GM08714 (cell line): Measurements from ENCODE around the gene HIGD1C.

Source experiments
- H3K4me3 ChIP-seq: fragments of 200-500 bp; sonication (Bioruptor generic); 2 replicates; pipeline ENCODE4 v1.5.1; 2014; ENCODE audit warnings: mild to moderate bottlenecking, low read length, inconsistent platforms
- ZNF274 ChIP-seq: IDR thresholded peaks from 2 replicates; pipeline ENCODE4 v1.6.1; 2012; ENCODE audit warnings: mild to moderate bottlenecking, low read depth, low read length

The HIGD1C gene

DNA sequence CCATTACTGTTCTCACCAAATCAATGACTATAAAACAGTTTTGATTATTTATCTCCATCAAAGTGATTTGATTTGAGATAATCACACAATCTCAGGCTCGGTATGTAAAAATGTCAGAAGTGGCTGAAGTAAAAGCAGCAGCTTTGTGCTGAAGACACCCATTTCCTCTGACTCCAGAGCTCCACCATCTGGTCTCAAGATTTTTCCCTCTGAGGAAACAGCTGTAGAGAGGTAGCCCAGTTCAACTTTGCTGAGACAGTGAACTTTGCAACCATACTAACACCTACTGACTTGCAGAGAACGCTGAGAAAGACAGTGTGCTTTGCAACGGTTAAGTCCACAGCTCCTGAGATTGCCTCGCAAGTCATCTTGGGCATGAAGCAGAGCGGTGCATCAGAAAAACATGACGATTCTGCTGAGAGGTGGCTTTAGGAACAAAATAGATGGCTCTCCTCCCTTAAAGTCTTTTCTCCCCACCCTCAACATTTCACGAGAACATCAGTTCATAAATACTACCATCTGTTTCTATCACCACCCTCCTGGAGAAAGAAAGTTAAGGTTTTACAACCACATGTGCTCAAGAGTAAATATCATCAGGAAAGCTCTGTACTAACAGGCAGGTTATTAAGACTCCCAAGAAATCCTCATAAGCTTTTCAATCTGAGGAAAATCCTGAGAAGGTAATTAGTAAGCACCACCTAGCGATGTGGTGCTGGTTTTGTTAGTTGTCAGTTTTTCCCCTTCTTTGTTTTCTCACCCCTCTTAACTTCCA is 34.8 kb downstream of the HIGD1C start:
- TF ChIP-seq ZNF274: no peak
- H3K4me3 ChIP-seq: no peak overlapping the region

DNA sequence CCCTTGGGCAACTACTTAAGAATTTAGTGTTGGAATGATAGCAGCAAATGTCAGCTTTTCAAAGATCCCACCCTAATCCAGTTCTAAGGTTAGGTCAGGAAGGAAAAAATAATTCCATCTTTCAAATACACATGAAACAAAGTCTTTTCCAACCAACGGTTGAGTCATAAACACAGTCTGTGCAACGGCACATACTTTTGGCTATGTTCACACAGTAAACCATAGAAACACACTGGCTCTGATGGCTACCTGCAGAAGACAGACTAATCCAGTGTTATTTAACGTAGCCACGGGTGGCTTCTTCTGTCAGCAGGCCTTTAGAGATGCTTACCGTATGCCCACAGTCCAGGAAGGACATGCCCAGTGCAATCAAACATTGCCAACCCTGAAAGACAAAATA is 35.7 kb downstream of the HIGD1C start:
- H3K4me3 ChIP-seq: no peak overlapping the region
- no peak for TF ChIP-seq ZNF274

DNA sequence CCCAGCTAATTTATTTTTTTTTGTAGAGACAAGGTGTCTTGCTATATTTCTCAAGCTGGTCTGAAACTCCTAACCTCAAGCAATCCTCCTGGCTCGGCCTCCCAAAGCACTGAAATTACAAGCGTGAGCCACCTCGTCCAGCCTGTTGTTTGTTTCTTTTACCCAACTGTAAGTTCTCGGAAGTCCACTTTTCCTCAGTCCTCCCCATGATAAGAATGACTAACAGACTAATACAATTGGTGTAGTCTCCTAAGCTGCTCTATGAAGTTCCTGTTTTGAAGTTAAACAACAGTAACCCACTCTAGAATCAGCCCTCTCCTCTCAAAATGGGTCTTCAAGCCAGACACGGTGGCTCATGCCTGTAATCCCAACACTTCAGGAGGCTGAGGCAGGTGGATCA is 36.5 kb downstream of the HIGD1C start:
- no peak for TF ChIP-seq ZNF274
- no peak overlapping the region for H3K4me3 ChIP-seq

DNA sequence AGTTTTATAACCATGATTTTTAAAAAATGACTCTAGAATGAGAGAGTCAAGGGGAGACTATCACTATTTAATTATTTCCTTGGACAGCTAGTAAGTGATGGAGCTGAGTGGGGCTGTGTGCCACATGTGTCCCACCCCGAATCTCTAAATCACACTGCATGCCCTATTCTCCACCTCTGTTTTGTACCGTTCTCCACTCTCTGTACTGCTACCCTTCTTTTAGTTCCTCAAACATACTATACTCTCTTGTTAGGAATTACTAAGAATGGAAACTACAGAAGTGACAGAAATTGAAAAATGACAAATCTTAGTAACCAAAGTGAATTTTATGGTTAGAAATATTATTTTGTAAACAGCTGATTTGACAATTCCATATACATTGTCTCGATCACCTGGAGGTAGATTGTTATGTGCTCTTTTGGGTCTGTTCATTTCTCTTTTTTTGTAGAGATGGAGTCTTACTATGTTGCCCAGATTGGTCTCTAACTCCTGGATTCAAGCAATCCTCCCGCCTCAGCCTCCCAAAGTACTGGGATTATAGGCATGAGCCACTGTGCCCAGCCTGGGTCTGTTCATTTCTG is 37.9 kb downstream of the HIGD1C start:
- no peak for TF ChIP-seq ZNF274
- no peak overlapping the region for H3K4me3 ChIP-seq

DNA sequence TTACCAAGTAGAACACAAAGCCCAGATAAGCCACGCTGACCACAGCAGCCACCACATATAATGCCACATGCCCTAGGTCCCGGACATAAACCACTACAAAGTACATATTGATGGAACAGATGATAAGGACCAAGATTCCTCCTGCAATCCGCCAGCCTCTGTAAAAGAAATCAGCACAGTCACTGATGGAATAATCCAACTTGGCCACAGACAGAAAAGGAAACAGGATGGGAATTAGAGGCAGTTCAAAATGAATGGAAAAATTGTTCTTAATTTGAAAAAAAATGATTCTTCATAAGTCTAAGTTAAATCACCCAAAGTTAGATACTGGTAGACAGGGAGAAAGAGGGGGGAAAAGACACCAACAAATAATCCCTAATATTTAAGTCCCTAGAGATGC is 38.4 kb downstream of the HIGD1C start:
- H3K4me3 ChIP-seq: no peak overlapping the region
- TF ChIP-seq ZNF274: no peak

DNA sequence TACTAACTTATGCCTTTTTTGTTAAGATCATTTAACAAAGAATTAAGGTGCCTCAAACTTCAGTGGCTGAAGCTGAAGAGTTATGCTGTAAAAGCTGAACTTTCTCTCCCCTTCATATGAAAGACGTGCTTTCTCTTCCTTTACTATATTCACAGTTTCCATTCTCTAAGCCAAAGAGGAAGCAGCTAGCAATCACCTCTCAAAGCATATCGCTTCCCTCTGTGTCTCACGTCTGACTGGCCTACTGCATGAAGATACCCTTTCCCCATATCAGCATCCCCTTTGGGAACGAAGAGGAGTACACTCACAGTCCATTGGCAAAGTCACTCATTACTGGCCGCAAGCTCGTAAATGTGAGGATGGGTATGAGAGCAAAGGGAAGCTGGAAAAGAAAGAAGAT is 38.9 kb downstream of the HIGD1C start:
- no peak for TF ChIP-seq ZNF274
- no peak overlapping the region for H3K4me3 ChIP-seq

DNA sequence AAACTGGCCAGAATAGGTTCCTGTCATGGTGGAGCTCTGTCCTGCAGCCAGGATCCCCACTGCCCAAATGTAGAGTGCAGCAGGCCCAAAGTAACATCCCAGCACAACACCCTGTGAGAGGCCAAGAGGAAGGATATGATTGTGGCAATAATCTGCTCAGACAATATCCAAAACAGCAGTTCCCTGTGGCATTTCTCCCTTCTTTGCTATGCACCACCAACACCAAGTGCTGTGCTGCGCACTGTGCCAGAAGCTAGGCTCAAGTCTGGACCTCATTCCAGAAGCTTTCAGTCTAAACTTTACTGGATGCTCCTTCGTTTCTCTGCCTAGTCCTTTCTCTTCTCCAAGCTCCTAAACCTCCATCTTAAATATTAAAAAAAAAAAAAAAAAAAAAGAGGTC is 40.5 kb downstream of the HIGD1C start:
- H3K4me3 ChIP-seq: no peak overlapping the region
- TF ChIP-seq ZNF274: no peak

DNA sequence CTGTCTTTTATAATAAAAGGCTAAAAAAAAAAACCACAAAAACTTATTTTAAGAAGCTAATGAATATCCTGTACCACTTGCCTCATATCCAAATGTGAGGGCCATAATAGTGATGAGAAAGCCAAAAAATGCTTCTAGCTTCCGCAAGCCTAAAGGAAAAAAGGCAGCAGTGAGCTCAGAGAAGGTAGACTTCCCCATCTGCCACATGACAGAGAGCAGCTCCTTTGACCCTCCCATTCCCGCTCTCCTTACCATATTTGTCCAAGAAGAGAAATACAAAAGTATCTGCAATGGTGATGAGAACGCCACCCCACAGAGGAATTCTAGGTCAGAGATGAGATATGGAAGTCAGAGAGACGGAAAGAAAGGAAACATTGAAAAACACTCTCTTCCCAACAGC is 46.7 kb downstream of the HIGD1C start:
- no peak for TF ChIP-seq ZNF274

DNA sequence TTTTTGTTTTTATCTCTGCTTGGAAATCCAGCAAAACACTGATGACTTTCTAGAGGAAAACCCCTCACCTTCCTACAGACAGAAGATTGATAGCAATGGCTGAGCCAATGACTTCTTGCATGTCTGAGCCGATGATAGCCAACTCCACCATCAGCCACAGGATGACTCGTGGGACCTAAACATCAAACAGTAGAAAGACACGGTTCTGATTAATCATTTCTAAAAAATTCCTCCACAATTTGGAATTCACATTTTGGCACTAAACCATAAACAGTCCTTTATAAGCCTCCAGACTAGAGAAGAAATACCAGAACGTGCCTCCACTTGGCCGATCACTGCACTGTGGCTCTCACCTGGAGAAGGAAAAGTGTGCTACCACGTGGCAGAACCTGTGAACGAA is 47.9 kb downstream of the HIGD1C start:
- H3K4me3 ChIP-seq: no peak overlapping the region
- TF ChIP-seq ZNF274: no peak

More for the DNA sequence above, 46.7 kb downstream of the HIGD1C start:
- H3K4me3 ChIP-seq: no peak overlapping the region

DNA sequence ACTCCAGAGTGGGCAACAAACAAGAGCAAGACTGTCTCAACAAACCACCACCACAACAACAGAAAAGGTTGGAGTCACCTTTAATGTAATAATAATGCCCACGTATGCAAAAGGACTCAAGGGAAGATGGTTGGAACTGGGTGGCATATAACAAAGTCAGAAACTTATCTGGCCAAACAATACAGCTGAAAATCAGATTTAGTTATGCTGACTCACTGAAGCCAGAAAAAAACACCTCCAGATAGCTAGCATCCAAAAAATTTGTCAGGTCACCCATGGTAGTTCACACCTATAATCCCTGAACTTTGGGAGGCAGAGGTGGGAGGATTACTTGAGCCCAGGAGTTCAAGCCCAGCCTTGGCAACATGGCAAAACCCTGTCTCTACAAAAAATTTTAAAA is 49.5 kb downstream of the HIGD1C start:
- no peak for TF ChIP-seq ZNF274
- H3K4me3 ChIP-seq: no peak overlapping the region

DNA sequence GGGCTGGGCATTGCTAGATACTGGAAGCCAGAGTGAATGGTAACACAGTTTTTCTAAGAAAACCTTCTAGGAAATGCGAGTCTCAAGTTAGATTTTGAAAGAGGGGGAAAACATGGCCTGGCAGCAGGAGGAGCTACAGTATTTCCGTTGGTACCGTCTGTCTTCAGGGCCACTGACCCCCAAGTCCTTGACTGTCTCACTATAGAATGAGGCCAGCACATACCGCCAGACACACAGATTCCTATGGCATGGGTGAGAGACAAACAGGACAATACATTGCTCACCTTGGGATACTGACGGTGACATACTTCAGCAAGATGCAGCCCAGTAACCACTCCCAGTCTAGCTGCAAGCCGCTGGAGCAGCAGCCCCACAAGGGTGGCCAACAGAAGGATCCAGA is 52.2 kb downstream of the HIGD1C start:
- no peak overlapping the region for H3K4me3 ChIP-seq
- no peak for TF ChIP-seq ZNF274

DNA sequence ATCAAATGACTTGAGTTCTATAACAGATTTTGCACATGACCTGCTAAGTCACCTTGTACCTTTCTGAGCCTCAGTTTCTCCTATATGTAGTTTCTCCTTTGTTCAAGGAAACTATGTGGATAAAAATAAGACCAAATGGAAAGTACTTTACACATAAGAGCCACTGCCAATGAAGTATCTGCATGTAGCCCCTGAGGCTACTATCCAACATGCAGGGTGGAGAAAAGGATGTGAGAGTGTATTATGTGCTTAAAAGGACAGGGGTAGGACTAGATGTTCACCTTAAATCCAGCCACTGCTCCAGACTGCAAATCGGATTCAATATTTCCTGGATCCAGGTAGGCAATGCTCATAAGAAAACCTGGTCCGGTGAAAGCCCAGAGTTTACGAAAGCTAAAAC is 52.7 kb downstream of the HIGD1C start:
- no peak for TF ChIP-seq ZNF274
- no peak overlapping the region for H3K4me3 ChIP-seq

DNA sequence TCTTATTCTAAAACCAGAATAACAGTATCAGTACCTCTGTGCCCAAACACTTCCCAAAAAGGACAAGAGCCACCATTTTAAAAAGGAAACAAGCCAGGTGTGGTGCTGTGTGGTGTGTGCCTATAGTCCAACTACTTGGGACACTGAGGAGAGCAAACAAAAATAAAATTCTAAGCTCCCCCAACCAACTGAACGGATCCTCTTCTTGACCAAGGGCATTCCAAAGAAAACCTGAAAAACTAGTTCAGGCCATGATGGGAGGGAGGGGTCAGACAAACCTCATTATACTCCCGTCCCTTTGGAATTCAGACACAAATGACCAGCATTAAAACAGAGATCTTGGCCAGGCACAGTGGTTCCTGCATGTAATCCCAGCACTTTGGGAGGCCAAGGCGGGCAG is 53.3 kb downstream of the HIGD1C start:
- no peak overlapping the region for H3K4me3 ChIP-seq
- TF ChIP-seq ZNF274: no peak

DNA sequence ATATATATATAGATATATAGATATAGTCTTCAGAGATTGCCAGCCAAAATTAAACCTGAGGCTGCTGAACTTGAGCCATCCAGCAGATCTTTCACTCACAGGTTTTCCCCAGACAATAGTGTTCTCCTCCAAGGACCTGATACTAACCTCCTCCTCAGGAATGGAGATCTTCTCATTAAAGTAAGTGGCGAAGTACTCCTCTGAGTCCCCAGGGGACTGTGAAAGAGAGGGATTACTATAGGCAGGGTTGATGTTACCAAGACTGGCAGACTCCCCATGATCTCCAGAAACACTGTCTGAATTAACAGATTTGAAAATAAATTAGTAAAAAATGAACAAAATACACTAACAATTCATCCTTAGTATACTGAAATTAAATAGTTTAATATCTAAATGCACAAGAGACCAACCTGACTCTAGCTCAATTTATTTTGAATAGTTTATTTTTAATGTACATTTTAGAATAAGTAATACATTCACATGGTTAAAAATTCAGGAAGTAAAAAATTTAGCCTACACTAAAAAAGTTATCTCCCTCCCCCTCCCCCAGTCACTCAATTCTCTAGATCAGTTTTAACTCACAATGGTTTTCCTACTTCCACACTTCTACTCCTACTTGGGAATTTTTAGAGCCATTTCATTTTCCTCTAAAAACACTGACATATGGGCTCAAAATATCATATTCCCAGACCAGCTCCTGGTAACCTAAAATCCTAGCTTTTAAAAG is 56.1 kb downstream of the HIGD1C start:
- TF ChIP-seq ZNF274: no peak
- H3K4me3 ChIP-seq: no peak overlapping the region

DNA sequence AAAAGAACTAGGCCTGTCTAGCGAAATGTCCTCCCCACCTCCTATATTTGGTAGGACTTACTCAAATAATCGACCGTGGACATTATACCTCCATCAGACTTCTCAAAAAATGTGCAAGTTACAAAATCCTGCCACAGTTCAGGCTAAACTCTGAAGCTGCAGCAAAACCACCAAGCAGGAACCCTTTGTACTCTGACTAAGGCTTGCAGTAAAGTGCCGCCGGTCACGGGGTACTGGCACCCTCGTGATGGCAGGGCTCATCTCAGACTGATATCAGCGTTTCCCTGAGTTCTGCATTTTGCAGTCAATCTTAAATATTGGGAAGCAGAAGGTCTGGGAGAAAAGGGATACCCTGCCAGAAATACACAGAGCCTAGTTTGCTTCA is 56.7 kb downstream of the HIGD1C start:
- TF ChIP-seq ZNF274: no peak
- H3K4me3 ChIP-seq: no peak overlapping the region
